ENCODE measurements around the gene GLRA3.

GRCh38 chr4:174591243-174592021, 237.6 kb downstream of the GLRA3 start:
- TF ChIP-seq YY1 (IDR thresholded peaks at IDR 0.05; ENCODE audit: insufficient read depth, insufficient read length) (no peak), ZNF274 (IDR thresholded peaks at IDR 0.05; ENCODE audit: low read depth, low read length) (no peak), SUZ12 (IDR thresholded peaks at IDR 0.05; ENCODE audit: extremely low read depth, insufficient read depth, insufficient read length) (no peak)

All from NT2/D1 (cell line).